IPS DF 19.7 (cell line): ENCODE results near the gene PPP1R15A.
A peak's percentile ranks its signal among the peaks of the same experiment; 100 is the strongest.
"Not testable (repeated sequence)": the region's sequence is repeated elsewhere in the genome, so short reads cannot be mapped to it uniquely, and the experiment has no call there.

ENCODE experiments used
- DNase-seq: peaks from one replicate; pipeline ENCODE4 v3.0.0-alpha.2; 2013; ENCODE audit warnings: low read depth, low spot score

PPP1R15A gene

DNA sequence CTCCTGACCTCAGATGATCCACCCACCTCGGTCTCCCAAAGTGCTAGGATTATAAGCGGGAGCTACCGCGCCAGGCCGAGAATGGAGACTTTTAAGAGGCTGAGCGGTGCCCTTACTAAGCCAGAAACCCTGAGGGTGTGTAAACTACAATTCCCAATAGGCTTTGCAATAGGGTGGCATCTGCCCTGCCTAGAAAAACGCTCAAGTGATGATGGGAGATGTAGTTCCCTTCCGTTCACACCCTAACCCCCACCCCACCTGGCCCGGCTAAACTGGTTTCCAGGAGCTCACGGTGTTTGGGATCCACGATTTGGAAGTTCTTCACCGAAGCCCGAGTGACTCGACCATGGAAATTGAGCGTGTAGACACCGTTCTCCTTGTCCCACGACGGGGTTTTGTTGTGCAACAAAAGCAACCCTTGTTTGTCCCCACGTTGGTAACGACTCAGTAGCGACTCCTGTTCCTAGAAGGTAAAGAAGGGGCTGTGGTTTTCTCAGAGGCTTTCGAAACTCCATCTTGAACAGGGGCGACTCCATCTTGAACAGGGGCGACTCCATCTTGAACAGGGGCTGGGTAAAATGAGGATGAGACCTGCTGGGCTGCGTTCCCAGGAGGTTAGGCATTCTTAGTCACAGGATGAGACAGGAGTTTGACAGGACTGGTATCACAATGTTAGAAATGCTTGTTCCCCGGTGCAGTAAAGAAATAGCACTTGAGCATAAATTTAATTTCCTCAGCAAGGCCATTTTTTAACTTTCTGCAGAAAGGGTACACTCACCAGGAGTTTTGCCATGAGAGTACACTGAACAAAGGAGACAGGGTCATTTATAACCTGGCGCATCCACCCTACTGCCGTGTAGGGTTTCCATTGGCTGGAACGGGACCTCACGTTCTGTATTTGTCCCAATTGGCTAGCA, 9.8 kb downstream of the PPP1R15A start:
- no peak for DNase-seq

DNA sequence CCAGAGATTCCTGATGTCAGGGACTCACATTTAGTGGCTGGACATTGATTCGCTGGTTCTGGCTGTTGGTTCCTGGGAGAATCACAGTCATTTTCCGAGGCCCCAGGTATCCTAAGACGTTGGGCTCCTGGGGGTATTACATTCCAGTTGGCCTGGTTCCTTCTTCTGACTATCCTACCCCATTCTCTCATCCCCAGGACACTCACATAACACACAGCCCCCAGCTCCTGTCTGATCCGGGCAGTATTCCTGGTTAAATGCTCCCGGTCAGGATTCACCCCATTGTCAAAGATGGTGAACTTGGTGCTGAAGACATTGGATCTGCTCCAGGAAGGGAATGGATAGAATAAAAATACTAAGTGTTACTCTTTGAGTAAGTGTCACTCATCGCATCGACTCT, 11.5 kb downstream of the PPP1R15A start:
- DNase-seq: no peak

DNA sequence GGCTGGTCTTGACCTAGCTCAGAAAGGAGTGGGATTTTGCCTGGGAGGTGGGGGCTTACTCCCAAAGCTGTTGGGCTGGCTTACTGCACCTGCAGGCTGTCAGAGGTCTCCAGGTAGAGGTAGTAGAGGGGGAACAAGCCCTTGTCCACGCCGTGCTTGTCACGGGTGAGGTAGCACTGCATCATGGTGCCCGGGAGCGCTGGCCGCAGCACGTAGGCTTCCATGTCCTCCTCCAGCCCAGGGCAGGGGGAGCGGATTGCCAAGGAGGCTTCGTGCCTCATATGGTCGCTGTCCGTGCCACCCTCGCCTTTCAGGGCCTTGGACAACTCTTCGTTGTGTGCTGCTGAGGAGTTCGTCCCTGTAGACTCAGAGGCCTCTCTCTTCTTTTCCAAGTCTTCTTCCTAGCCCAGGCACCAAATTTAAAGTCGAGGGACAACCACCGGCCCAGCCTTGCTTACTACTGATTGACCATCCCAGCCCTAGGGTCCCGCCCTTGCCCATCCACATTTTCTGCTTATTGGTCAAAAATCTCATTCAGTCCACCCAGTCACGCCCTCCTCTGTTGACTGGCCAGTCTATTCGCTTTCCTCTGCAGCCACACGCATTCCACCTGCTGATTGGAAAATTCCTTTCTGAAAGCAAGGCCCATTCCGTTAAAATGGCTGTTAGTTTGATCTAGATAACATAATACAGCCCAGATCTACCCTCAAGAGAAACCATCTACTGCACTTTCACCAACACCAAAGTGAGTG, 15.8 kb downstream of the PPP1R15A start:
- no peak for DNase-seq

DNA sequence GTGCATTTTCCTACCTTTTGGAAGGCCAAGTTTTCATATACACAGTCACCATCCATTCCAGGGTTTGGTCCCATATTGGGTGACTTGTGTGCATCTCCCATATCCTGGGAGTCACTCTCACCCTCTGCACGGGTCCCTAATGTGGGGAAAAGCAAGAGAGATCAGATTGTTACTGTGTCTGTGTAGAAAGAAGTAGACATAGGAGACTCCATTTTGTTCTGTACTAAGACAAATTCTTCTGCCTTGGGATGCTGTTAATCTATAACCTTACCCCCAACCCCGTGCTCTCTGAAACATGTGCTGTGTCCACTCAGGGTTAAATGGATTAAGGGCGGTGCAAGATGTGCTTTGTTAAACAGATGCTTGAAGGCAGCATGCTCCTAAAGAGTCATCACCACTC, 17.3 kb downstream of the PPP1R15A start:
- not testable (repeated sequence) for DNase-seq

DNA sequence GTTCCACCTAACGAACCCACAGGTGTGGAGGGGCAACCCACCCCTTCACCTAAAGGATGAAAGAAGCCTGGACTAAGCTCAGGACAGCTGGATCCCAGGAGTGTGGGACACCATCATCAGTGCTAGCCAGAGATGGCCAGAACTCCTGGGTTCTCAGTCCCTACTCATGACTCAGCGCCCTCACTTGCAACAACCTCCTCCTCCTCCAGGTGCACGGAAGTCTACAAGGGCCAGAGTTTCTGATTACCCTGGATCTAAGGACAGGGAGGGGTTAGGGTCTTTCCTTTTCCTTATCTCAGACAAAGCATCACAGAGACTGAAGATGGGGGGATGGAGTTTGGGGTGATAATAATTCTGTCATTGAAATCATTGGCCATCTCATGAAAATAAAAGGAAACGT, 18.3 kb downstream of the PPP1R15A start:
- no peak for DNase-seq

DNA sequence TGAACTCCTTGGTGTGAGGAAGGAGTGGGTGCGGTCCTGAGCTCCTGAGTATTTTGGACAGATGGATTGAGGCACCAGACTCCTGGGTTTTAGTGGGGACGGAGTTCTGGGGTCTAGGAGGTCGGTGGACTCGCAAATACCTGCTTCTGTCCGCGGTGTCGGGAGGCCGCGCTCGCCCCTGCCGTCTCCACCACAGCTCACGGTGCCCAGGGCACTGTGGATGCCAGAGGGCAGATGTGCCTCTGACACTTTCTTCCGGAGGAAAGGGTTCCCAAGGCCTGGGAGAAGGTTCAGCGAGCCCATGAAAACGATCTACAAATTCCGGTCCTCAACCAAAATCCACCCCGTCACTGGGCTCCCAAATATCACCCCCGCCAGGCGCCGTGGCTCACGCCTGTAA, 23.0 kb downstream of the PPP1R15A start:
- no peak for DNase-seq

DNA sequence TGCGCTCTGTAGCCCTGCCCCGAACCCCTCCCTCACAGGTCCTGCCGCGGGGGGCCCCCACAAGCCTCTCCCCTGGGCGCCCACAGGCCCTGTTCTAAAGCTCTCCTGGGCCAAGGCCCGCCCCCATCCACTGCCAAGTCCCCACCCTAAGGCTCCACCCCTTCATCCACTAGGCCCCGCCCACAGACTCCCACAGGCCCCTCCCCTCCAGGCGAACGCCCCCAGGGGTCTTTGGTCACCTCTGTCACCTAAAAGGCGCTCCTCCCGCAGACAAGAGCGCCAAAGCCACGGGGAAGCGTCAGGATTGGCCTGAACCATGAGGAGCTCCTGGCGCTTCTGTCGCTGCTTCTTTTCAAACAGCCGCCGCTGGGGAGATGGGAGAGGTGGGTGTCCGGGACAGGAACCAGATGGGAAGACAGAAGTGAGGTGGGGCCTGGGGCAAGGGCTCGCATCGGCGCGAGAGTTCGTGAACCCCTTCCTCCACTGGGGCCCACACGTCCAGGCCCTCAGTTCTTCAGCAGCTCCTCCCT, 24.0 kb downstream of the PPP1R15A start:
- DNase-seq: no peak

DNA sequence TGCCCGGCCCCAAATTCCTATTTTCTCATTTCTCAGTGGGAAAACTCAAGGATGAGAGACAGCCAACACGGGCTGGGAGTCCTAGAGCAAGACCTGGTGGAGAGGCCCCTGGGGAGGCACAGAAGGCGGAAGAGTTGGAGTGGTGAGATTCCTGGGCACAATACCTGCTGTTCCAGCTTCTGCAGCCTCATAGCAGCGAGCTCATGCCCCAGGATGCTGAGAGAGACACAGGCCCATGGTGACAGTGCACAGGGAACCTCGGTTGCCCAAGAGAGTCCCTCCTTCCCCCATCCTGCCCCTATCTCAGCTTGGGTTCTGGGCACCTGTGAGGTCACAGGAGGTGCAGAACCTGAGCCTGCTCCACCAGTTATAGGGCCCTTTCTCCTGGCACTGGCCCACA, 25.0 kb downstream of the PPP1R15A start:
- no peak for DNase-seq

DNA sequence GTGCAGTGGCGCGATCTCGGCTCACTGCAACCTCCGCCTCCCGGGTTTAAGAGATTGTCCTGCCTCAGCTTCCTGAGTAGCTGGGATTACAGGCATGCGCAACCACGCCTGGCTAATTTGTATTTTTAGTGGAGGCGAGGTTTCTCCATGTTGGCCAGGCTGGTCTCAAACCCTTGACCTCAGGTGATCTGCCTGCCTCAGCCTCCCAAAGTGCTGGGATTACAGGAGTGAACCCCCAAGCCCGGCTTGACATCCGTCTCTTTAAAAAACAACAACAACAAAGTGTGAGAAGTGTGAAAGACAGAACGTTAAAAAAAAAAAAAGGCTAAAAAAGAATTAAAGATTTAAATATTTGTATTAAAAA, 27.1 kb downstream of the PPP1R15A start:
- DNase-seq: not testable (repeated sequence)

DNA sequence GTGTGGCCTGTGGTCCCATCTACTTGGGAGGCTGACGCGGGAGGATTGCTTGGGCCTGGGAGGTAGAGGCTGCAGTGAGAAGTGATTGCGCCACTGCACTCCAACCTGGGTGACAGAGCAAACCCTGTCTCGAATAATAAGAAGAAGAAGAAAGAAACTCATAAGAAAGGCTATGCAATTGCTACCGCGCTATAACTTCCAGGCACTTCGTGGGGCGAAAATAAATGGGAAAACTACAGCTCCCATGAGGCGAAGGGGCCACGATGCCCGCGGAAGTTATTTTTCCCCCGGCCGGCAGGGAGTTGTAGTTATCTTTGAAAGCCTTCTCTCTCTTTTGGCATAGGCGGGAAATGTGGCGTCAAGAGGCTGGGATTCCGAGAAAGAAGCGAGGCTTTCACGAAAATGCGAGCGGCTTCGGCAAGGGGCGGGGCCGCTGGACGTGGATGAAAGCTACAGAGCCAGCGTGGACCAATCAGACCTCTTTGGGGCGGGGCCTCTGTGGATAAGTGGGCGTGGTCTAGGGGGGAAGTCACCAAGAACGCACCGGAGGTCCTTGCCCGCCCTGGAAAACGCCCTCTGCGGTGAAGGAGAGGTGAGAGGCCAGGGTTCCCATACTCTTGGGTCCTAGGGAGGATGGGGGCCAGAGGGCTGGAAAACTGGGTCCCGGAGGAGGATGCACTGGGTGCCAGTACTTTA, 27.7 kb downstream of the PPP1R15A start, which contains the start of gene NUCB1:
Gene NUCB1, plus strand, starts transcription at position 532 of the 696 bp plus-strand sequence. CDS start 485 bp downstream, outside the sequence.
- peak; percentile 94 for DNase-seq

DNA sequence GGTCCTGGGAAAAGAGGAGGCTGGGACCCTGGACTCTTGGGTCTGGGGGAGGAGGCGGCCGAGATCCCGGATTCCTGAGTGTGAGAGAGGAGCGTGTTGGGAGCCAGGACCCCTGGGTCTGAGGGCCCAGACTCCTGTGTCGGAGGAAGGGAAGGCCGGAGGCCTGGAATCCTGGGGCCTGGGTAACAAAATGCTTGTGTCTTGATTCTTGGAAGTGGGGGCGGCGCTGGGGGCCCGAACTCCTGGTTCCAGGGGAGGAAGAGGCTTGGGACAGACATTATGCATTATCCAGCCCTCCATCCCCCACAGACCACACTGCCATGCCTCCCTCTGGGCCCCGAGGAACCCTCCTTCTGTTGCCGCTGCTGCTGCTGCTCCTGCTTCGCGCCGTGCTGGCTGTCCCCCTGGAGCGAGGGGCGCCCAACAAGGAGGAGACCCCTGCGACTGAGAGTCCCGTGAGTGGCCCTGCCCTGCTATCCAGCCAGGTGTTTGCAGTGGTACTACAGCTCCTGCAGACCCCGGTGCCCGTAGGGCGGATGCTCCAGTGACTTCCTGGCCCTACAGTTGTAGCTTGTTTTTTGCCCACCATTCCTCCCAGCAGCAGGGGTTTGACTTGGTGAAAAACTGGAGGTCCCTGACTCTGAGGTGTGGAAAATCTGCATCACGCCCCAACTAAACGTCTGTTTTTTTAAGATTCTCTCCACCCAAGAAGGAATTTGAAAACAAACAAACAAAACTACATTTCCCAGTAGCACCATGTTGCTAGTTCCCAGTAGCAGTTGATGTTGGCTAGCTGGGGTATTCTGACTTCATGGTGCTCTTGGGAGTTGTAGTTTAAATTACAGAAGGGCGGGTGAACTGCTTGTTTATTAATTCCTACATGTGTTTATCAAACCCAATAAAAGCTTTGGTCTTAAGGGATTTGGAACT, 28.5 kb downstream of the PPP1R15A start:
- no peak for DNase-seq

DNA sequence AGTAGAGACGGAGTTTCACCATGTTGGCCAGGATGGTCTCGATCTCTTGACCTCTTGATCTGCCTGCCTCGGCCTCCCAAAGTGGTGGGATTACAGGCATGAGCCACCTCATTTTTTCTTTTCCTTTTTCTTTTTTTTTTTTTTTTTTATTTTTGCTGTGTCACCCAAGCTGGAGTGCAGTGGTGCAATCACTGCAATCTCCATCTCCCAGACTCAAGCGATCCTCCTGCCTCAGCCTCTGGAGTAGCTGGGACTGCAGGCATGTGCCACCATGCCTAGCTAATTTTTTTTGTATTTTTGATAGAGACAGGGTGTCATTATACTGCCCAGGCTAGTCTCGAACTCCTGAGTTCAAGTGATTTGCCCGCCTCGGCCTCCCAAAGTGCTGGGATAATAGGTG, 30.1 kb downstream of the PPP1R15A start:
- DNase-seq: not testable (repeated sequence)

DNA sequence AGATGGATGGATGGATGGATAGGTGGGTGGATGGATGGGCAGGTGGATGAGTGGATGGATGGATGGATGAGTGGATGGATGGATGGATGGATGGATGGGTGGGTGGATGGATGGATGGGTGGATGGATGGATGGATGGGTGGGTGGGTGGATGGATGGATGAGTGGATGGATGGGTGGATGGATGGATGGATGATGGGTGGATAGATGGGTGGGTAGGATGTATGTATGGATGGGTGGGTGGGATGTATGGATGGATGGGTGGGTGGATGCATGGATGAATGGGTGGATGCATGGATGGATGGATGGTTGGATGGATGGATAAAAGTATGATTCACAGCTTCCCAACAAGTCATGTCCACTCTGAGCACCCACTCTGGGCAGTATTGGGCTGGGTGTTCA, 31.6 kb downstream of the PPP1R15A start:
- DNase-seq: not testable (repeated sequence)

DNA sequence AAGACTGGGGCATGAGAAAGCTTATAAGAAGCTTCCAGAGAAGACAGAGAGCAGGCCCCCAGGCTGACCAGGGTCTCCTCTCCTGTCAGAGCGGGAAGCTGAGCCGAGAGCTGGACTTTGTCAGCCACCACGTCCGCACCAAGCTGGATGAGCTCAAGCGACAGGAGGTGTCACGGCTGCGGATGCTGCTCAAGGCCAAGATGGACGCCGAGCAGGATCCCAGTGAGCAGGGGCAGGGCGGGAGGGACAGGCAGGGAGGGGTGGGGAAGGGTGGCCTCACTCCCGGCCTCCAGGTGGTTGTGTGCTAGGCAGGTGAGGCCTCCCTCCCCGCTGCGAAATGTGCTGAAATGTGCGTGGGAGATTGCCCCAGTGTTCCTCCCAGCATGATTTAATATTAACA, 33.4 kb downstream of the PPP1R15A start:
- no peak for DNase-seq

DNA sequence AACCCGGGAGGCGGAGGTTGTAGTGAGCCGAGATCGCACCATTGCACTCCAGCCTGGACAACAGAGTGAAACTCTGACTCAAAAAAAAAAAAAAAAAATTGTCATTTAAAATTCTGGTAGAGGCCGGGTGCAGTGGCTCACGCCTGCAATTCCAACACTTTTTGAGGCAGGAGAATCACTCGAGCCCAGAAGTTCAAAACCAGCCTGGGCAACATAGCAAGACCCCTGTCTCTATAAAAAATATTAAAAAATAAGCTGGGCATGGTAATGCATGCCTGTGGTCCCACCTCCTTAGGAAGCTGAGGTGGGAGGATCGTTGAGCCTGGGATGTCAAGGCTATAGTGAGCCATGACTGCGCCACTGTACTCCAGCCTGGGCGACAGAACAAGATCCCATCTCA, 34.1 kb downstream of the PPP1R15A start:
- DNase-seq: no peak

DNA sequence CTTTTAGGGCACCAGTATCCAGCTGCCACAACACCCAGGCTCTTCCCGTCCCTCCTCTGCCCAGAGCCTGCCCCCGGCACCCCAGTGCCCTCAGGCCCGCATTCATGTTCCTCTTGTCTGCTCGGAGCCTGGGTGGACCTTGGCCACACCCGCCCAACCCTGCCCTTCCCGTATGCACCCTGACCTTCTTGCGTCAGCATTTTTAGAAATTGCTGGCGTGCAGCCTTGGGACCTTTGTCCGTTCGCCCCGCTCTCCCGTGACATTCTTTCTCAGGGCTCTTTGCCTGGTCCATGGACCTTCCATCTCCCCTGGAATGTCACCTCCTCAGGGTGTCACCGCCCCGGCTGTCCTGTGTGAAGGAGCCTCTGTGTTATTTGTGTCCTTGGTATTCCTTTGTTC, 35.5 kb downstream of the PPP1R15A start:
- DNase-seq: no peak

DNA sequence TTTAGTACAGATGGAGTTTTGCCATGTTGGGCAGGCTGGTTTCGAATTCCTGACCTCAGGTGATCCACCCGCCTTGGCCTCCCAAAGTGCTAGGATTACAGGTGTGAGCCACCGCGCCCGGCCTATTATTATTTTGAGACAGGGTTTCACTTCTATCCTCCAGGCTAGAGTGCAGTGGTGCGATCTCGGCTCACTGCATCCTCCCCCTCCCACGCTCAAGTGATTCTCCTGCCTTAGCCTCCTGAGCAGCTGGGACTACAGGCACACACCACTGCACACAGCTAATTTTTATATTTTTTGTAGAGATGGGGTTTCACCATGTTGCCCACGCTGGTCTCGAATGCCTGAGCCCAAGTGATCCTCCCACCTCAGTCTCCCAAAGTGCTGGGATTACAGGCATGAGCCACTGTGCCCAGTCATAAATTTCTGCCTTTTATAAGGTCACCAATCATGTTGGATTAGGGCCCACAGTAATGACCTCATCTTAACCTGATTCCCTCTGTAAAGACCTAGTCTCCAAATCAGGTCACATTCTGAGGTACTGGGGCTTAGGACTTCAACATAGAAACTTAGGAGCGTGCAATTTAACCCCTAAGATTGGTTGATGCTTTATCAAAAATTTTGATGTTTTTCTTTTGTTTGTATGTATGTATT, 37.3 kb downstream of the PPP1R15A start:
- DNase-seq: not testable (repeated sequence)

DNA sequence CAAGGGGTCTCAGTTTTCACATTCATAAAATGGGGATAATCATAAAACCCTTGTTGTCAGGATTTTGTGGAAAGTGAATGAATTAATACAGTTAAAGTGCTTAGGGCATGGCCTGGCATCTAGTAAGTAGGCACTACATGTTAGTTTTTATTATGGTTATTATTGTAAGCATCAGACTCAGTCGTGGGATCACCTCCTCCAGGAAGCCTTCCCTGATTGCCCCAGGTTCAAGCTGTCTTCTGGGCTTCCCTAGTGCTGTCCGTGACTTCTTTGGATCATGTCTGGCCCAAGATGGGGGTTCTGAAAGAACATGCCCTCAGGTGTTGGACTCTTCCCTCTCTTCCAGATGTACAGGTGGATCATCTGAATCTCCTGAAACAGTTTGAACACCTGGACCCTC, 38.6 kb downstream of the PPP1R15A start:
- no peak for DNase-seq

DNA sequence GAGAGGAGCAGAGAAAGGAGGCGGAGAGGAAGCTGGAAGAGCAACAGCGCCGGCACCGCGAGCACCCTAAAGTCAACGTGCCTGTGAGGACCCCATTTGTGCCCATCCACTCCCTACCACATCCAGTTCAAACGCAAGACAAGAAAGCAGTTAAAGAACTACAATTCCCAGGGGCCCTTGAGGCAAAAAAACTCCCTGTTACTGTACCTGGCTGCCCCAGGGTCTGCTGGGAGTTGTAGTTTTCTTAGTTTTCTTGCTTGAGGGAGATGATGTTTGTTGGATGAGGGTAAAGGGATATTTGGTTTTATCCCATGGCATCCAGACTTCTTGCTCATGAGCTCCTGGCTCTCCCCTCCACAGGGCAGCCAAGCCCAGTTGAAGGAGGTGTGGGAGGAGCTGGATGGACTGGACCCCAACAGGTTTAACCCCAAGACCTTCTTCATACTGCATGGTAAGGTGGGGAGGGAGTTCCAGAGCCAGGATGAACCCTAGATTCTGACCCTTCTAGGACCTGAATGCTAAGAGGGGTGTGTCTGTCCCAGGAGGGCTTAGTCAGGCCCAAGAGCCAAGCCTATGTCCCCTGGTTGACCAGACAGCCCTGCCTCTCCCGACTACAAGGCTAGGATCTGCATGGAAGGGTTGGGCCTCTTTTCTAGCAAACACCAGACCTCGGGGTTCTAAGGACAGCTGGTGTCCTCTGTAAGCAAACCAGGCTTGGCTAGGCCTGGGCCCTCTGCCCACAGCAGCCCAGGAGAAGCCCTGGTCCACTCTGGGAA, 41.1 kb downstream of the PPP1R15A start:
- no peak for DNase-seq

DNA sequence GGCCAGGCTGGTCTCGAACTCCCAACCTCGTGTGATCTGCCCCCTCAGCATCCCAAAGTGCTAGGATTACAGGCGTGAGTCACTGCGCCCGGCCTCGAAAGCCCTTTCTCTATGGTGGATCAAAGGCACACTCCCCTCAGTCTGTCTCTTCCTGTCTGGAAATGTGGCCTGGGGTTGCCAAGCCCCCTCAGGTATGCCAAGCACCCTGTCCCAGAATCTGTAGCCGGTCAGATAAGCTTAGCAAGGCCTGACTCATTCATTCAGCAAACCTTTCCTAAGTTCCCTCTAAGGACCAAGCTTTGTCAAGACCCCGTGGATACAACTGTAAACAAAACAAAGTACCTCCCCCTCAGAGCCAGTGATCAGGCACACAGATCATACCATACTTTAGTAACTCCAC, 42.0 kb downstream of the PPP1R15A start:
- no peak for DNase-seq
